ENCODE data around the gene RELL1. TPM values are rescaled to one million over a fixed set of nuclear protein-coding genes. Genes with fewer than 3 reads are reported as not detected.

RELL1 gene
- total RNA-seq, 2 experiments from 2014 or later: 48.6 to 50.3 TPM

DNA sequence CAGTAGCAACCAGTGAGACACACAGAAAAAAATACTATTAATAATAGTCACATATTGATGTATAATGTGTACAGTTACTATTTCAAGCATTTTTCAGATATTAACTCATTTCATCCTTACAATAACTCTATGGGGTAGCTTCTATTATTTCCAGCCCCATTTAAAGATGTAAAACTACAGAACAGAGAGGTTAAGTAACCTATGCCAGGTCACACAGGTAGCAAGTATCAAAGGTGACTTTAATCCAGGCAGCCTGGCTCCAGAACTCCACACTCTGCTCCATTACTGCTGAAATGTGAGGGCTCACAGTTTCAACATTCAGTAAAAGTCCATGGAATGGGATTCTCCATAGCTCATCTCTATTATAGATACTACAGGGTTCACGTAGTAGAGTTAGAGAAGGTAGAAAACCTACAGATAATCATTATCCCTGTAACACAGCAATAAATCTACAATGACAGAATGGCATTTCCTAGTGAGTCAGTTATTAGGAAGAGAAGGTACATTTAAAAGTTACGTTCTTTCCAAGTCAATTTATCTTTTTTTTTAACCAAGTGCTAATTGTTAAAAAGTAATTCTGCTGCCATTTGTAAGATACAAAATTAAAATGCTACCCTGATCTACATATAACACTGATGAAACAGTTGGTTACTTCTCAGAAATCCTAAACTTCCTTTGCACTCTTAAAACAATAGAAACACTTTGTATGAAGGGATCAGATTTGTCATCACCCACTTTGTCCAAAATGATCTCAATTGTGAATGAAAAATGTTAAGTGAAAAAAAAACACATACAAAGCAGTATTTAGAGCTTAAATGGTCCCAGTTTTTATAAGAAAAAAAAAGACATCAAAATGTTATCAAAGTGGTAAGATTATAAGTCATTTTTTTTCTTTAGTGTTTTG lies 18.7 kb downstream of the RELL1 start:
- H3K4me1 ChIP-seq (ENCODE audit: insufficient read depth, low read length): peaks cover 11% of the 10 kb centered on the region
- Mint-ChIP-seq H3K27ac (no peak overlapping the region), H3K9me3 (no peaks in the 10 kb centered on the region), H3K36me3 (ENCODE audit: low read depth) (no peaks in the 10 kb centered on the region), H3K4me3 (no peak overlapping the region), H3K27me3 (no peaks in the 10 kb centered on the region), H3K4me1 (ENCODE audit: low read depth) (peaks cover 79% of the 10 kb centered on the region)
- CTCF ChIA-PET: interaction anchor here (0.6 kb wide), 1 partner anchor 29 kb away, joined by 4 read pairs; no protein-coding TSS in a partner anchor
- no peak overlapping the region for H3K27ac ChIP-seq (ENCODE audit: low read depth in 1 of 2, low read length in 2 of 2)
- no peak for ATAC-seq (ENCODE audit: poor library complexity)
- POLR2A ChIA-PET: interaction anchor here (0.9 to 1.3 kb wide), 2 partner anchors 9 to 19 kb away, joined by 3 read pairs; partner anchors contain the start of gene RELL1
- TF ChIP-seq, protein P1, sequence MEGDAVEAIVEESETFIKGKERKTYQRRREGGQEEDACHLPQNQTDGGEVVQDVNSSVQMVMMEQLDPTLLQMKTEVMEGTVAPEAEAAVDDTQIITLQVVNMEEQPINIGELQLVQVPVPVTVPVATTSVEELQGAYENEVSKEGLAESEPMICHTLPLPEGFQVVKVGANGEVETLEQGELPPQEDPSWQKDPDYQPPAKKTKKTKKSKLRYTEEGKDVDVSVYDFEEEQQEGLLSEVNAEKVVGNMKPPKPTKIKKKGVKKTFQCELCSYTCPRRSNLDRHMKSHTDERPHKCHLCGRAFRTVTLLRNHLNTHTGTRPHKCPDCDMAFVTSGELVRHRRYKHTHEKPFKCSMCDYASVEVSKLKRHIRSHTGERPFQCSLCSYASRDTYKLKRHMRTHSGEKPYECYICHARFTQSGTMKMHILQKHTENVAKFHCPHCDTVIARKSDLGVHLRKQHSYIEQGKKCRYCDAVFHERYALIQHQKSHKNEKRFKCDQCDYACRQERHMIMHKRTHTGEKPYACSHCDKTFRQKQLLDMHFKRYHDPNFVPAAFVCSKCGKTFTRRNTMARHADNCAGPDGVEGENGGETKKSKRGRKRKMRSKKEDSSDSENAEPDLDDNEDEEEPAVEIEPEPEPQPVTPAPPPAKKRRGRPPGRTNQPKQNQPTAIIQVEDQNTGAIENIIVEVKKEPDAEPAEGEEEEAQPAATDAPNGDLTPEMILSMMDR (IDR thresholded peaks at IDR 0.05): no peak
- no peak overlapping the region for H3K4me3 ChIP-seq (ENCODE audit: low read length)
- DNase-seq: no peak
- no peaks in the 10 kb centered on the region for H3K27me3 ChIP-seq (ENCODE audit: control insufficient read depth in 1 of 2, insufficient read depth in 2 of 2, low read length in 2 of 2)
- intact Hi-C loops (cut with DNase I, micrococcal nuclease): loop anchor here in 1 of 2 experiments (2.0 kb wide), 1 partner anchor 17 kb away; no protein-coding TSS in a partner anchor
- no peaks in the 10 kb centered on the region for H3K9me3 ChIP-seq (ENCODE audit: control insufficient read depth in 1 of 2, insufficient read depth in 1 of 2, low read length in 2 of 2)
- peaks cover 3% of the 10 kb centered on the region for H3K36me3 ChIP-seq (ENCODE audit: insufficient read depth, low read length)

DNA sequence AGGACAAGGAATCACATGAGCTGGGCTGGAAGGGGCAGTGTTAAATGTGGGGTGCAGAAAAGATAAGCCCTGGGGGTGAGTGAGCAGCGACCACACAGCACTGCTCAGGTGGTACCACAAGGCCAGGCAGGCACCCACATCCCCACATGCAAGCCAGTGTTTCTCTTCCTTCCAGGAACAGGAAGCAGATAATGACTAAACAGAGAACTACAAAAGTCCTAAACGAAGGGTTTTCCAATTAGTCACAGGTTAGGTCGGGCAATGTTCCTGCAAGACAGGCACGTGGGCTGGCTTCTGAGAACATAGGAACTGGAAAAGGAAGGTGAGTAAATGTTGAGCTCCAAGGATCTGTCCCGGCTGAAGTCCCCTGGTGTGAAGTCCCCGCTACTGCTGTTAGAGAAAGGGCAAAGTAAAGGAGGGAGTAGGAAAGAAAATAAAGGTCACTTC lies 19.5 kb downstream of the RELL1 start:
- Histone ChIP-seq H3K4me1 (ENCODE audit: insufficient read depth, low read length) (peaks cover 11% of the 10 kb centered on the region), H3K4me3 (ENCODE audit: low read length) (no peak overlapping the region), H3K27ac (ENCODE audit: low read depth in 1 of 2, low read length in 2 of 2) (no peak overlapping the region), H3K9me3 (ENCODE audit: control insufficient read depth in 1 of 2, insufficient read depth in 1 of 2, low read length in 2 of 2) (no peaks in the 10 kb centered on the region), H3K27me3 (ENCODE audit: control insufficient read depth in 1 of 2, insufficient read depth in 2 of 2, low read length in 2 of 2) (no peaks in the 10 kb centered on the region), H3K36me3 (ENCODE audit: insufficient read depth, low read length) (peaks cover 3% of the 10 kb centered on the region)
- ATAC-seq (ENCODE audit: poor library complexity): no peak
- Mint-ChIP-seq H3K9me3 (no peaks in the 10 kb centered on the region), H3K36me3 (ENCODE audit: low read depth) (no peaks in the 10 kb centered on the region), H3K27me3 (no peaks in the 10 kb centered on the region), H3K27ac (no peak overlapping the region), H3K4me1 (ENCODE audit: low read depth) (peaks cover 74% of the 10 kb centered on the region), H3K4me3 (no peak overlapping the region)
- ChIA-PET POLR2A (interaction anchor here (0.9 to 1.3 kb wide), 2 partner anchors 9 to 20 kb away, joined by 3 read pairs; partner anchors contain the start of gene RELL1), CTCF (interaction anchor here (0.6 kb wide), 1 partner anchor 28 kb away, joined by 4 read pairs; no protein-coding TSS in a partner anchor)
- DNase-seq: peak in 4 of 14 experiments; percentile 5 to 58 (median 34)
- intact Hi-C loops (cut with DNase I, micrococcal nuclease): loop anchor here in 1 of 2 experiments (2.0 kb wide), 1 partner anchor 18 kb away; no protein-coding TSS in a partner anchor
- TF ChIP-seq, protein P1 (IDR thresholded peaks at IDR 0.05): no peak

DNA sequence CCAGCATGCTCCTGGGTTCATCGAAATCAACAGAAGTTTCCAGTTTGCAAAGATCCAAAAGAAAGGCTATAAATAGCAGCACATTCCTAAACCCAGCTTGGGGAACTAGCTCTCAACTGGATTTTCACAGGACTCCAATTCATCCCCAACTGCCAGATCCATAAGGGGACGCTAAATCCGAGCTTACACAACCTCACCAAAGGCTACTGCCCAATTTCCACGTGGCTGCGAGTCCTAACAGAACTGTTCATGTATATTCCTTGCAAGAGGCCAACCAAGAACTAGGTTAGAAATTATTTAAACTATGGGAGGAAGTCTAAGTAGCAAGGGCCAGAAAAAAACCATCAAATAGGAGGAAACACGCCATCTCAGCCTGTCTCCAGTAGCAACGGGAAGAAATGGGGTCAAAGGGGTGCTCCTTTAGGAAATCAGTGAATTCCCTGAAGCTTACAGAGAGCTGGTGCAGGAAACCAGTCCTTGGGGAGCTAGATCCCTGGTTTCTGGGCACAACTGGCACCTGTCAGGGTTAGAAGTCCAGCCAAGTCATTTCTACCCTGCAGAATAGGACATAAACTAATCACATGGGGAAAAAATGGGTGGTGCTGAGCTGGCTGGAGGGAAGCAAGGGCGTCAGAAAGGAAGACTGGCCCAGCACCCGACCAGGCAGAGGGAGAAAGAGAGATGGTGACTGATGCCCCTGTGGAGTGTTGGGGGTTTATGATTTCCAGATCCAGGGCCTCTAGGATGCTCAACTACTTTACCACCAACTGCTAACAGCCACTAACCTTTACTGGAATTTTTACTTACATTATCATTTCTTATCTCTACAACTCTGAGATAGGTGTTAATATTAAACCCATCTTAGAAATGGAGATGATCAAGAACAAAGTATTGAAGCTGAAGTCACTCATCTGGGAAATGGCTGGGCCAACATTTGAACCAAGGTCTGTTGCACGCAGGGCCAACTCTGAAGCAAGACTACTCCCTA lies 20.5 kb downstream of the RELL1 start:
- ChIA-PET CTCF (no interaction called here), POLR2A (no interaction called here)
- H3K36me3 Mint-ChIP-seq (ENCODE audit: low read depth): no peaks in the 10 kb centered on the region
- TF ChIP-seq, protein P1 (IDR thresholded peaks at IDR 0.05): no peak
- intact Hi-C loops (cut with DNase I, micrococcal nuclease): loop anchor here in 1 of 2 experiments (2.0 kb wide), 1 partner anchor 19 kb away; no protein-coding TSS in a partner anchor
- H3K27ac Mint-ChIP-seq: no peak overlapping the region
- Histone ChIP-seq H3K4me3 (ENCODE audit: low read length) (no peak overlapping the region), H3K4me1 (ENCODE audit: insufficient read depth, low read length) (peaks cover 11% of the 10 kb centered on the region), H3K27ac (ENCODE audit: low read depth in 1 of 2, low read length in 2 of 2) (no peak overlapping the region), H3K9me3 (ENCODE audit: control insufficient read depth in 1 of 2, insufficient read depth in 1 of 2, low read length in 2 of 2) (no peaks in the 10 kb centered on the region), H3K36me3 (ENCODE audit: insufficient read depth, low read length) (peaks cover 3% of the 10 kb centered on the region), H3K27me3 (ENCODE audit: control insufficient read depth in 1 of 2, insufficient read depth in 2 of 2, low read length in 2 of 2) (no peaks in the 10 kb centered on the region)
- ATAC-seq (ENCODE audit: poor library complexity) (no peak), DNase-seq (no peak)
- H3K4me3 Mint-ChIP-seq: no peak overlapping the region
- H3K9me3 Mint-ChIP-seq: no peaks in the 10 kb centered on the region
- no peaks in the 10 kb centered on the region for H3K27me3 Mint-ChIP-seq
- peaks cover 68% of the 10 kb centered on the region for H3K4me1 Mint-ChIP-seq (ENCODE audit: low read depth)

Measured in CD4-positive, alpha-beta T cell (primary cell).